ENCODE data around the gene LFNG. TPM values are rescaled to one million over a fixed set of nuclear protein-coding genes. Genes with fewer than 3 reads are reported as not detected.

Gene LFNG
- total and polyA plus RNA-seq, 4 donors: 11.5 to 47.6 (median 23.7) TPM

DNA sequence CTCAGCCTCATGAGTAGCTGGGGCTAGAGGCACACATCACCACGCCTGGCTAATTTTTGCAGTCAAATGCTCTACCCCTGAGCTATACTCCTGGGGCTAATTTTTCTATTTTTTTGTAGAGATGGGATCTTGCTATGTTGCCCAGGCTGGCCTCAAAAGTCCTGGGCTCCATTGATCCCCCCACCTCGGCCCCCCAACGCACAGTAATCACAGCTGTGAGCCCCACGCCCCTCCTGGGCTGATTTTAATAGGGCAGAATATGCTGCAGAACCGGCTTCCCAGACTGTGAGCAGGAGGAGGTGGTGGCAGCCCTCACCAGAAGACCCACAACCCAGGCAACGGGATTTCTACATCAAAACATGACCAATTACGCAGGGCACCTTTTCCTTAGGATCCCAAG, 20.6 kb downstream of the LFNG start:
- H3K36me3 ChIP-seq (ENCODE audit: control insufficient read depth in 4 of 4, insufficient read depth in 4 of 4, low read length in 4 of 4): peaks cover 3 to 62% (median 19%) of the 10 kb centered on the region in 4 donors
- WGBS, 2 donors: 93 to 95% methylated on average over 7 of the region's 7 CpGs
- ATAC-seq (ENCODE audit: insufficient read depth, low FRiP score): no peak

GRCh38 chr7:2540641-2541051, 21.1 kb downstream of the LFNG start:
- peaks cover 0 to 2% (median 0%) of the 10 kb centered on the region in 4 donors for H3K9me3 ChIP-seq (ENCODE audit: control insufficient read depth in 4 of 4, insufficient read depth in 3 of 4, low read length in 3 of 4)
- ATAC-seq (ENCODE audit: insufficient read depth, low FRiP score) (no peak), DNase-seq (no peak)
- no peak overlapping the region for H3K9ac ChIP-seq (ENCODE audit: insufficient read depth in 1 of 2, low read length in 2 of 2)
- H3K36me3 ChIP-seq (ENCODE audit: control insufficient read depth in 4 of 4, insufficient read depth in 4 of 4, low read length in 4 of 4): peaks cover 3 to 63% (median 19%) of the 10 kb centered on the region in 4 donors
- H3K4me3 ChIP-seq: no peak overlapping the region
- no peak overlapping the region for H3K27ac ChIP-seq (ENCODE audit: low read depth in 1 of 2, low read length in 1 of 2)
- TF ChIP-seq, protein P1, sequence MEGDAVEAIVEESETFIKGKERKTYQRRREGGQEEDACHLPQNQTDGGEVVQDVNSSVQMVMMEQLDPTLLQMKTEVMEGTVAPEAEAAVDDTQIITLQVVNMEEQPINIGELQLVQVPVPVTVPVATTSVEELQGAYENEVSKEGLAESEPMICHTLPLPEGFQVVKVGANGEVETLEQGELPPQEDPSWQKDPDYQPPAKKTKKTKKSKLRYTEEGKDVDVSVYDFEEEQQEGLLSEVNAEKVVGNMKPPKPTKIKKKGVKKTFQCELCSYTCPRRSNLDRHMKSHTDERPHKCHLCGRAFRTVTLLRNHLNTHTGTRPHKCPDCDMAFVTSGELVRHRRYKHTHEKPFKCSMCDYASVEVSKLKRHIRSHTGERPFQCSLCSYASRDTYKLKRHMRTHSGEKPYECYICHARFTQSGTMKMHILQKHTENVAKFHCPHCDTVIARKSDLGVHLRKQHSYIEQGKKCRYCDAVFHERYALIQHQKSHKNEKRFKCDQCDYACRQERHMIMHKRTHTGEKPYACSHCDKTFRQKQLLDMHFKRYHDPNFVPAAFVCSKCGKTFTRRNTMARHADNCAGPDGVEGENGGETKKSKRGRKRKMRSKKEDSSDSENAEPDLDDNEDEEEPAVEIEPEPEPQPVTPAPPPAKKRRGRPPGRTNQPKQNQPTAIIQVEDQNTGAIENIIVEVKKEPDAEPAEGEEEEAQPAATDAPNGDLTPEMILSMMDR (IDR thresholded peaks at IDR 0.05; ENCODE audit: control extremely low read depth, extremely low read depth): no peak
- no peaks in the 10 kb centered on the region for H3K4me1 ChIP-seq (ENCODE audit: control insufficient read depth in 5 of 5, insufficient read depth in 5 of 5, low read length in 5 of 5)
- 93 to 94% methylated on average over 19 of the region's 19 CpGs for WGBS, 2 donors
- no peaks in the 10 kb centered on the region for H3K27me3 ChIP-seq (ENCODE audit: control insufficient read depth in 3 of 3, insufficient read depth in 3 of 3, low read length in 2 of 3)

More for the DNA sequence above, 20.6 kb downstream of the LFNG start:
- DNase-seq: no peak
- H3K27me3 ChIP-seq (ENCODE audit: control insufficient read depth in 3 of 3, insufficient read depth in 3 of 3, low read length in 2 of 3): no peaks in the 10 kb centered on the region
- peaks cover 0 to 2% (median 0%) of the 10 kb centered on the region in 4 donors for H3K9me3 ChIP-seq (ENCODE audit: control insufficient read depth in 4 of 4, insufficient read depth in 3 of 4, low read length in 3 of 4)
- no peaks in the 10 kb centered on the region for H3K4me1 ChIP-seq (ENCODE audit: control insufficient read depth in 5 of 5, insufficient read depth in 5 of 5, low read length in 5 of 5)
- H3K27ac ChIP-seq (ENCODE audit: low read depth in 1 of 2, low read length in 1 of 2): no peak overlapping the region
- TF ChIP-seq, protein P1 (IDR thresholded peaks at IDR 0.05; ENCODE audit: control extremely low read depth, extremely low read depth): no peak
- H3K9ac ChIP-seq (ENCODE audit: insufficient read depth in 1 of 2, low read length in 2 of 2): no peak overlapping the region
- H3K4me3 ChIP-seq: no peak overlapping the region

DNA sequence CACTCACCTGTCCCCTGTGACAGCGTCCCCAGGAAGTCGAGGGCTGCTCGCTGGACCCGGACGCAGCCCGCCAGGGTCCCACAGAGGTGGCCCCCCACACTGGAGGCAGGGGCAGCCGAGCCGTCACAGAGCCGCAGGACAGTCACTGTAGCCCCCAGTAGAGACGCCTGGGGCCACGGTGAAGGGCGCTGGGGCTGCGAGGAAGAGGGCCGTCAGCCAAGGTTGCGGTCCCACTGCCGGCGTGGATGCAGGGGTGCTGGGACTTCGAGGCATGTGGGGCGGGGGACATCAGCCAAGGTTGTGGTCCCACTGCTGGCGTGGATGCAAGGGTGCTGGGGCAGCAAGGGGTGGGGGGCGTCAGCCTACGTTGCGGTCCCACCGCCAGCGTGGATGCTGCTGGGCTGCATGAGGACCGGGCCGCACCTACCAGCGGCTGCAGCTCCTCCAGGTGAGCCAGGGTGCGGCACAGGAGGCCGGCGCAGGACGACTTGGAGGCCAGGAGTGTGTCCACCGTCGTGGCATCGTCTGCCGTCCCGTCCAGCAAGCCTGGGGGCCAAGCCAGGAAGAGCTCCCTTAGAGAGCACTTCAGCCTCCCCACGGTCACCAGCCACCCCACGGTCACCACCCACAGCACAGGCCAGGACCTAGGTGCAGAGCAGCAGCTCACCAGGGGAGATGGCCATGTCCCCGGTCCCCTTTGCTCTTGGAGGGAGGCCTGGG, 21.9 kb downstream of the LFNG start:
- no peak for DNase-seq
- Histone ChIP-seq H3K36me3 (ENCODE audit: control insufficient read depth in 4 of 4, insufficient read depth in 4 of 4, low read length in 4 of 4) (peaks cover 3 to 70% (median 23%) of the 10 kb centered on the region in 4 donors), H3K9me3 (ENCODE audit: control insufficient read depth in 4 of 4, insufficient read depth in 3 of 4, low read length in 3 of 4) (peaks cover 0 to 2% (median 0%) of the 10 kb centered on the region in 4 donors), H3K9ac (ENCODE audit: insufficient read depth in 1 of 2, low read length in 2 of 2) (no peak overlapping the region), H3K4me3 (no peak overlapping the region), H3K27me3 (ENCODE audit: control insufficient read depth in 3 of 3, insufficient read depth in 3 of 3, low read length in 2 of 3) (no peaks in the 10 kb centered on the region), H3K4me1 (ENCODE audit: control insufficient read depth in 5 of 5, insufficient read depth in 5 of 5, low read length in 5 of 5) (no peaks in the 10 kb centered on the region), H3K27ac (ENCODE audit: low read depth in 1 of 2, low read length in 1 of 2) (no peak overlapping the region)
- TF ChIP-seq, protein P1 (IDR thresholded peaks at IDR 0.05; ENCODE audit: control extremely low read depth, extremely low read depth): no peak
- no peak for ATAC-seq (ENCODE audit: insufficient read depth, low FRiP score)
- 94% methylated on average over 40 of the region's 40 CpGs for WGBS, 2 donors

Data from lung (tissue), 12 donors.